Measurements from ENCODE around the gene HLA-E.
"Not testable (repeated sequence)": the region's sequence is repeated elsewhere in the genome, so short reads cannot be mapped to it uniquely, and the experiment has no call there.

HLA-E gene

DNA sequence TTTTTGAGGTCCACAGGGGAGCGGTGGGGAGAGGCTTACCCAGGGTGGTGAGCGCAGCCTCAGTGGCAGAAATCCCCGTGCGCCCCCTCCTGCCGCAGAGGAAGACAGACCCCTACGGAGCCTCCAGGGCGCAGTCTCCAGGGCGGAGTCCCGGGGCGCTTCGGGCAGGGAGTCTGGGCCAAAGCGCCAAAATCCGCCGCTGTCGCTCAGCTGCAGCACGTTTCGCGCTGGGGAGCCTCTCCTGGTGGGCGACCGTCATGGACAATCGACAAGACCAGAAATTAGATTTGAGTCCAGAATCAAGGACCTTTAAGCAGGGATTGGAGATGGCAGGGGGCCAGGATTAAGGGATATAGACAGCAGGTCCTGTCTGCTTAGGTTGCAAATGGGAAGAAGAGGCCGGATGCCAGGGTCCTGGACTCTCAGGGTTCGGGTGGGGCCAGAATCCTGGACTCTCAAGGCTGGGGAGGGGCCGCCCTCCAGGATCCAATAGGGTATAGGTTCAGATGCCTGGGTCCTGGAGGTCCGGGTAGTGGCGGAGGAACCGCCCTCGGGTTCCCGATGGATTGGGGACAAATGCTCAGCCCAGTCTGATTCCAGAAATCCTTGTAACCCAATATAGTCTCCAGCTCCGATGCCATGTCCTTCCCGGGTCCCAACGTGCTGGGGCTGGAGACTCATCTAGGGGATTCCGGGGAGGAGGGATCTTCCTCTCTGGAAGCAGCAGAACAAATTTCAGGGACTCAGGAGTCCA is 7.9 kb upstream of the HLA-E start:
- DNase-seq: no peak

DNA sequence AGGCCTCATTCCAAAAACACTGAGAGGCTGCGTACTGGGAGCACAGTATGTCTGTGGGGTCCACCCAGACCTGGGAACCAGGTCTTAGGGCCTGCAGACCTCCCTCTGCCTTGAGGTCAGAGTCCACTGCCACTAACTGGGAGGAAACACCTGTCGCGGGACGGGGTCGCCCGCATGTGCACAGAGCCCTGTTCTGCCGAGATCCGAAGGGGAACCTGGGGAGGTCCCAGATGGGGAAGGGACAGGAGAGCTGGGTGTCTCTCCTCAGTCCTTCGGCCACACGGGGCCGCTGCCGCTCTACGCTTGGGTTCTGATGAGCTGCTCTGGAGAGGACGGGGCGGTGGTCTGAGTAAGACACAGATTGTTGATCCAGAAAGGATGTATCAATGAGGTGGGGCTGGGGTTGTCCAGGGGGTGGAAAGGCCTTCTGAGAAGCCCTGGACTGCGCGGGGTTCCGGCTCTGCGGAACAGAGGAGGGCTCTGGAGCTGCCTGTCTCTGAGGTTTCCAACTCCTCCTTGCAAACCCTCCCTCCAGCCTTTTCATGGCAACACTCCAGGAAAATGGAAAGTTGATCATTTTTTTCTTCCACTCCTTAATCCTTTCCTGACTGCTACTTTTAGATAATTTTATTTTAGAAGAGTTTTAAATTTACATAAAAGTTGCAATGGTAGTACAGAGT is 7.2 kb upstream of the HLA-E start:
- not testable (repeated sequence) for DNase-seq

DNA sequence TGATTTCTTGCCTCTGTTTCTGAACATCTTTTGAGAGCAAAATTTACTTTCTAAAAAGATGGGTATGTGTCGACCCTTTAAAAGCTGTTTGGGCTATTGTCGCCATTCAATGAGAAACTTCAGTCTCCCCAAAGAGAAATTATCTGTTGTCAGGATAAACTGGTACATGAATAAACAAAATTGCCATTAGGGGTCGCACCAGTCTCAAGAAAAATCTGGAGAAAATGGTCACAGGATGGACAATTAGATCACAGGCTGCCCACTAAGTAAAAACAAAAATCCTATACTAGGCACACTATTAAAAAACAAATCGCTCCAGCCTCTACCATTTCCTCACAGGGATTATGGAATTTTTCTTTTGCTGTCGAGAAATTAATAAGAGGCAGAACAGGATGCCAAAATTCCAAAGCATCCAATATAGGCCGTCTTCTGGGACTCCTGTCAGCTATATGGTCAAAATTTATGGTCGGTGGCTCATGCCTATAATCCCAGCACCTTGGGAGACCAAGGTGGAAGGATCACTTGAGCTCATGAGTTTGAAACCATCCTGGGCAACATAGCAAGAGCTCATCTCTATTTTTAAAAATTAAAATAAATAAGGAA is 5.5 kb upstream of the HLA-E start:
- no peak for DNase-seq

DNA sequence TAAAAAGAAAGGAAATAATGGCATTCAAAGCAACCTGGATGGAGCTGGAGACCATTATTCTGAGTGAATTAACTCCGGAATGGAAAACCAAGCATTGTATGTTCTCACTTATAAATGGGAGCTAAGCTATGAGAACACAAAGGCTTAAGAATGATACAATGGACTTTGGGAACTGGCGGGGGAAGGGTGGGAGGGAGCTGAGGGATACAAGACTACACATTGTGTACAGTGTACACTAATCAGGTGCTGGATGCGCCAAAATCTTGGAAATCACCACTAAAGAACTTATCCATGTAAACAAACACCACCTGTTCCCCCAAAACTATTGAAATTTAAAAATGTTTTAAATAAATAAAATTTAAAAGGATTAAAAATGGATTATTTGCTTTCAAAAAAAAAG is 4.1 kb upstream of the HLA-E start:
- no peak for DNase-seq

DNA sequence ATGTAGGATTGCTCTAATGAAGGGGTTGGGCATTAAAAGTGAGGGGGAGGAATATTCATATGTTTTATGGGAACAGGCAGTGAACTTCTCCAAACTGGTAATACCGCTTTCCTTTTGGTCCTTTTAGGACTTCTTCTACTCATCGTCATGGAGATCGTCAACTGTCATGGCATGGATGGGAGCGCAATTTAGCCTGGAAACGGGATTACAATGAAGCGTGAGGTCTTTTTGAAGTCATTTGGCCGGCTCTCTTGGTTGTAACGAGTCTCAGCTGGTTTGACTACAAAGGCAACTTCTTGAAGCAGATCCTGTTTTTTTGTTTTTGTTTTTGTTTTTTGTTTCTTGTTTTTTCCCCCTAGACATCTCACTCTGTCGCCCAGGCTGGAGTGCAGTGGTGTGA is 1.4 kb upstream of the HLA-E start:
- no peak for DNase-seq

DNA sequence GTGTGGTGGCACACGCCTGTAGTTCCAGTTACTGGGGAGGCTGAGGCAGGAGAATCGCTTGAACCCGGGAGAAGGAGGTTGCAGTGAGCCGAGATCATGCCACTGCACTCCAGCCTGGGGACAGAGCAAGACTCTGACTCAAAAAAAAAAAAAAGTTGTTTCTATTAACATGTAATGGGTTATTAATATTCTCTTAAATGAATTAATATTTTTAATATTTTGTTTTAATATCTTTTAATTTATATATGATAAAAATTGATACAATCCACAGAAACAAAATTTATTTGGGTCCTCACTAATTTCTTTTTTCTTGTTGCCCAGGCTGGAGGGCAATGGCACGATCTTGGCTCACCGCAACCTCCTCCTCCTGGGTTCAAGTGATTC is 620 bp upstream of the HLA-E start:
- not testable (repeated sequence) for DNase-seq

DNA sequence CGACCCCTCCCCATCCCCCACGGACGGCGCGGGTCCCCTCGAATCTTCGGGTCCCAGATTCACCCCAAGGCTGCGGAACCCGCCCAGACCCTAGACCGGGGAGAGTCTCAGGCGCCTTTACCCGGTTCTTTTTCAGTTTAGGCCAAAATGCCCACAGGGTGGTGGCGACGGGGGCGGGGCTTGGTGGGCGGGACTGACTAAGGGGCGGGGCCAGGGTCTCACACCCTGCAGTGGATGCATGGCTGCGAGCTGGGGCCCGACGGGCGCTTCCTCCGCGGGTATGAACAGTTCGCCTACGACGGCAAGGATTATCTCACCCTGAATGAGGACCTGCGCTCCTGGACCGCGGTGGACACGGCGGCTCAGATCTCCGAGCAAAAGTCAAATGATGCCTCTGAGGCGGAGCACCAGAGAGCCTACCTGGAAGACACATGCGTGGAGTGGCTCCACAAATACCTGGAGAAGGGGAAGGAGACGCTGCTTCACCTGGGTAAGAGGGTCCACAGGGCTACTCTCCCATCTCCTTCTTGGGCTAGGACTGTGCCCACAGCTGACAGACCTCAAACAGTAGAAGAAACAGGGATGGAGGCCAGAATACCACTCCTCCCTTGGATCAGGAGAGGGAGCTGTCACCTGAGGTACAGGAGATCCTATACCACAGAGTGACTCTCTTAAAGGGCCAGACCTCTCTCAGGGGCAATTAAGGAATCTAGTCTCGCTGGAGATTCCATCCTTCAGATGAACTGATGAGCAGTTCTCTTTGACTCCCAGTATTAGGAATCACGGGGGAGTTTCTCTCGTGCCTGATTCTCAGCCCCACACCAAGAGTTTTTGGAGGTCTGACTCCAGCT is 942 bp downstream of the HLA-E start:
- no peak for DNase-seq

DNA sequence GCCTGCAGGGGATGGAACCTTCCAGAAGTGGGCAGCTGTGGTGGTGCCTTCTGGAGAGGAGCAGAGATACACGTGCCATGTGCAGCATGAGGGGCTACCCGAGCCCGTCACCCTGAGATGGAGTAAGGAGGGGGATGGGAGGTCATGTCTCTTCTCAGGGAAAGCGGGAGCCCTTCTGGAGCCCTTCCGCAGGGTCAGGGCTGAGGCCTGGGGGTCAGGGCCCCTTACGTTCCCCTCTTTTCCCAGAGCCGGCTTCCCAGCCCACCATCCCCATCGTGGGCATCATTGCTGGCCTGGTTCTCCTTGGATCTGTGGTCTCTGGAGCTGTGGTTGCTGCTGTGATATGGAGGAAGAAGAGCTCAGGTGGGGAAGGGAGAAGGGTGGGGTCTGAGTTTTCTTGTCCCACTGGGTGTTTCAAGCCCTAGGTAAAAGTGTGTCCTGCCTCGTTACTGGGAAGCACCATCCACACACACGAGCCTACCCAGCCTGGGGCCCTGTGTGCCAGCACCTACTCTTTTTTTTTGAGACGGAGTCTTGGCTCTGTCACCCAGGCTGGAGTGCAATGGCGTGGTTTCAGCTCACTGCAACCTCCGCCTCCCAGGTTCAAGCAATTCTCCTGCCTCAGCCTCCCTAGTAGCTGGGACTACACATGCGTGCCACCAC is 2.1 kb downstream of the HLA-E start:
- not testable (repeated sequence) for DNase-seq

DNA sequence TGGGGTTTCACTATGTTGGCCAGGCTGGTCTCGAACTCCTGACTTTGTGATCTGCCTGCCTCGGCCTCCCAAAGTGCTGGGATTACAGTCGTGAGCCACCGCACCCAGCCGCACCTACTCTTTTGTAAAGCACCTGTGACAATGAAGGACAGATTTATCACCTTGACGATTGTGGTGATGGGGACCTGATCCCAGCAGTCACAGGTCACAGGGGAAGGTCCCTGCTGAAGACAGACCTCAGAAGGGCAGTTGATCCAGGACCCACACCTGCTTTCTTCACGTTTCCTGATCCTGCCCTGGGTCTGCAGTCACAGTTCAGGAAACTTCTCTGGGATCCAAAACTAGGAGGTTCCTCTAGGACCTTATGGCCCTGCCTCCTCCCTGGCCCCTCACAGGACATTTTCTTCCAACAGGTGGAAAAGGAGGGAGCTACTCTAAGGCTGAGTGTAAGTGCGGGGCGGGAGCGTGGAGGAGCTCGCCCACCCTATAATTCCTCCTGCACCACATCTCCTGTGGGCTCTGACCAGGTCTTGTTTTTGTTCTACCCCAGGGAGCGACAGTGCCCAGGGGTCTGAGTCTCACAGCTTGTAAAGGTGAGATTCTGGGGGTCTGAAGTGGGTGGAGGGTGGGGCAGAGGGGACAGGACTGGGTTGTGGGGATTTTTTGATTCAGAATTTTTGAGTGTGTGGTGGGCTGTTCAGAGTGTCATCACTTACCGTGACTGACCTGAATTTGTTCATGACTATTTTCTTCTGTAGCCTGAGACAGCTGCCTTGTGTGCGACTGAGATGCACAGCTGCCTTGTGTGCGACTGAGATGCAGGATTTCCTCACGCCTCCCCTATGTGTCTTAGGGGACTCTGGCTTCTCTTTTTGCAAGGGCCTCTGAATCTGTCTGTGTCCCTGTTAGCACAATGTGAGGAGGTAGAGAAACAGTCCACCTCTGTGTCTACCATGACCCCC is 3.0 kb downstream of the HLA-E start:
- DNase-seq: no peak

DNA sequence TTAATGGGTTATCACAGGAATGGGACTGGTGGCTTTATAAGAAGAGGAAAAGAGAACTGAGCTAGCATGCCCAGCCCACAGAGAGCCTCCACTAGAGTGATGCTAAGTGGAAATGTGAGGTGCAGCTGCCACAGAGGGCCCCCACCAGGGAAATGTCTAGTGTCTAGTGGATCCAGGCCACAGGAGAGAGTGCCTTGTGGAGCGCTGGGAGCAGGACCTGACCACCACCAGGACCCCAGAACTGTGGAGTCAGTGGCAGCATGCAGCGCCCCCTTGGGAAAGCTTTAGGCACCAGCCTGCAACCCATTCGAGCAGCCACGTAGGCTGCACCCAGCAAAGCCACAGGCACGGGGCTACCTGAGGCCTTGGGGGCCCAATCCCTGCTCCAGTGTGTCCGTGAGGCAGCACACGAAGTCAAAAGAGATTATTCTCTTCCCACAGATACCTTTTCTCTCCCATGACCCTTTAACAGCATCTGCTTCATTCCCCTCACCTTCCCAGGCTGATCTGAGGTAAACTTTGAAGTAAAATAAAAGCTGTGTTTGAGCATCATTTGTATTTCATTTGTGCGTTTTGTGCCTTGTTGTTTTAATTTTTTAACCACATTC is 4.4 kb downstream of the HLA-E start:
- DNase-seq: no peak

DNA sequence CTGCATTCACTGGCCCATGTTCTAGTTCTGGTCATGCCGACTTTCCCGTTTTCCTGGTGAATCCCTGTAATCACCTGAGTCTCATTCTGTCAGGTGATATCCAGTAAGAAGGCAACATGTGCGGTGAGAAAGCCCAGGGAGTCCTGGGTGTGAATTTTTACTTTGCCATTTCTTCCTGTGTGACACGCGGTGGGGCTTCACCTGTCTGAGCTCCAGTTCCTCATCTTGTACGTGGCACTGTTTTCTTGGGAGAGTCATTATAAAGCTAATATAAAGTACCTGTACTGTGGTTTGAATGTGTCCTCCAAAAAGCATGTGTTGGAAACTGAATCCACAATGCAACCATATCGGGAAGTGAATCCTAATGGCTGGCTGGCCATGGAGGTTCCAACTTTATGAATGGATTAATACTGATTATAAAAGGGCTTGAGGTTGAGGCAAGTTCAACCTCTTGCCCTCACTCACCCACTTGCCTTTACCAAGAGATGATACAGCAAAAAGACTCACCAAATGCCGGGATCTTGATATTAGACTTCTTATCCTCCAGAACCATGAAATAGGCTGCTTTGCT is 5.1 kb downstream of the HLA-E start:
- no peak for DNase-seq

DNA sequence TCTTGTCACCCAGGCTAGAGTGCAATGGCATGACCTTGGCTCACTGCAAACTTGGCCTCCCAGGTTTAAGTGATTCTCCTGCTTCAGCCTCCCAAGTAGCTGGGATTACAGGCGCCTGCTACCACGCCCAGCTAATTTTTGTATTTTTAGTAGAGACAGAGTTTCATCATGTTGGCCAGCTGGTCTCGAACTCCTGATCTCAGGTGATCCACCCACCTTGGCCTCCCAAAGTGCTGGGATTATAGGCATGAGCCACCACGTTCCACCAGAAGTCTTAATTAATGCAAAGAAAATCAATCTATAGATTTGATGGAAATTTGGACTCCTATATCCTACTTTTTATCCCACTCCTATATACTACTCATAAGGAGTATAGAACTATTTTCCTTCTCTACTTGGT is 5.8 kb downstream of the HLA-E start:
- DNase-seq: not testable (repeated sequence)

DNA sequence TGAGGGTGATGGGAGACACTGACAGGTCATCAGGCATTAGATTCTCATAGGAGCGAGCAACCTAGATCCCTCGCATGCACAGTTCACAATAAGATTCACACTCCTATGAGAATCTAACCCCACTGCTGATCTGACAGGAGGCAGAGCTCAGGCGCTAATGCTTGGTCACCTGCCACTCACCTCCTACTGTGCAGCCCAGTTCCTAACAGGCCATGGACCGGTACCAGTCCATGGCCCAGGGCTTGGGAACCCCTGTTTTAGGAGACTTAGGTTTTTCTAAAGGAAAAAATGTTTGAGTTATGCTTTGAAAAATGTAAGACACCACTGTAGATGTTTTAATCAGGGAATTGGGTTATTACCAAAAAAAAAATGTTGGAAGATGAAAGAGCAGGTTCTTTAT is 6.7 kb downstream of the HLA-E start:
- no peak for DNase-seq

DNA sequence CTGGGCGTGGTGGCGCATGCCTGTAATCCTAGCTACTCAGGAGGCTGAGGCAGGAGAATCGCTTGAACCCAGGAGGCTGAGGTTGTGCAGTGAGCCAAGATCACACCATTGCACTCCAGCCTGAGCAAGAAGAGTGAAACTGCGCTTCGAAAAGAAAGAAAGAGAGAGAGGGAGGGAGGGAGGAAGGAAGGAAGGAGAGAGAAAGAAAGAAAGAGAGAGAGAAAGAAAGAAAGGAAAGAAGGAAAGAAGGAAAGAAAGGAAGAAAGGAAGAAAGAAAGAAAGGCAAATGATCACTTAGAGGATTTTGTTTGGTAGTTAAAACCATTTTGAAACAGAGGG is 7.9 kb downstream of the HLA-E start:
- not testable (repeated sequence) for DNase-seq

DNA sequence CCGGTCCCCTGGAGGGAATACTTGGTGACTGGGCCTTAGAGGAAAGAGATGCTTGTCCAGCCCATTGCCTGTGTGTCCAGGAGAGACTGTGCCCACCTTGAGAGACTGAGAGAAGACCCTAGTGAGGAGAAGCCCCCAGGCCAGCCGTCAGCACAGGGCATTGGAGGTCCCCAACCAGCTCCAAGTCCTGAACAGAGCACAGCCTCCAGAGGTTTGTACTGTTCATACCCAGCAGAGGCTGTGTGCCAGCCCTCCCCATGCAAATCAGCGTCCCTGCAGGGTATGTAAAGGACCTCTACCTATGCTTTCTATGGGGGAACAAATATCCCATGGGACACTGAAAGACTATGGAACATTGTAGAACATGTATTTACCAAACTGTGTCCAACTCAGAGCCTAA is 8.4 kb downstream of the HLA-E start:
- no peak for DNase-seq

DNA sequence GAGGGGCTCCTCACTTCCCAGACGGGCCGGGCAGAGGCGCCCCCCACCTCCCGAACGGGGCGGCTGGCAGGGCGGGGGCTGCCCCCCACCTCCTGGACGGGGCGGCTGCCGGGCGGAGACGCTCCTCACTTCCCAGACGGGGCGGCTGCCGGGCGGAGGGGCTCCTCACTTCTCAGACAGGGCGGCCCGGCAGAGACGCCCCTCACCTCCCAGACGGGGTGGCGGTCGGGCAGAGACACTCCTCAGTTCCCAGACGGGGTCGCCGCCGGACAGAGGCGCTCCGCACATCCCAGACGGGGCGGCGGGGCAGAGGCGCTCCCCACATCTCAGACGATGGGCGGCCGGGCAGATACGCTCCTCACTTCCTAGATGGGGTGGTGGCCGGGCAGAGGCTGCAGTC is 9.4 kb downstream of the HLA-E start:
- DNase-seq: not testable (repeated sequence)

DNA sequence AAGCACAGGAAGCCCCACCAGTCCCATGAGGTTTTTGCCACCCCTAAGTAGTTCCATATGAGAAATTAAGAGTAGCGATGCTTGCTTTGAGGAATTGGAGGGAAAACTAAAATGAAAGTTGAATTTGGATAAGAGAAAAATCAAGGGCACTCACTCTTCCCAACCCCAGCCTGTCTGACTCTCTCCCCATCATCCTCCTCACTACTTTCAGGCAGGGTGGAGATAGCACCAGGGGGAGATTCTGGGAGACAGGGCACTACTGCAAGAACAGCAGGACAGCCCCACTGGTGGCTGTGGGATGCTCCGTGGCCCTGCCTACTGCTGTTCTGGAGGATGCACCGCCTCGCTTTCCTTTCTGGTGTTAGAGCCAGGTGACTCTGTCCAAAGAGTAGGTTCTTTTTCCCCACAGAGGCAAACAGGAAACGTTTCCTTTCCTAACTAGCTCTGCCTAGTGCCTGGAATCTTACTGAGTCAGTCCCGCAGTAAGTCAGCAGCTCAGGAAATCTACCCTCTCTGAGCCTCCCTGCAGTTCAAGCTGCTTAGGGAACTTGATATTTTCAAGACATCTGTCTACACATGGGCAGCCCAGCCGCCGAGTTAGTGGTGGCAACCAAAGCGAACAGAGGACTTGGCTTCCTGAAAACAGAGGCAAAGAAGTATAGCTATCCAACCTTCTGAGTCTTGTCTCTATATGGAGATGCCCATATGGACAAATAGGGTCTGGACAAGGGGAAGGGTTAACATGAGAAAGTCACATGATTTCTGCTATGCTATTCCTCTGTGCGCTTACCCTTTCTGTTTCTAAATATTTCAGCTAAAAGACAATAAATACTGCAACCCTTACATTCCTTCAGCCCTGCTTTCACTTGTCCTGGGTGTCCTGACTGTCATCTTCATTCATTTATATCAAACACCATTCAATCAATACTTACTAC is 11.4 kb downstream of the HLA-E start:
- no peak for DNase-seq

DNA sequence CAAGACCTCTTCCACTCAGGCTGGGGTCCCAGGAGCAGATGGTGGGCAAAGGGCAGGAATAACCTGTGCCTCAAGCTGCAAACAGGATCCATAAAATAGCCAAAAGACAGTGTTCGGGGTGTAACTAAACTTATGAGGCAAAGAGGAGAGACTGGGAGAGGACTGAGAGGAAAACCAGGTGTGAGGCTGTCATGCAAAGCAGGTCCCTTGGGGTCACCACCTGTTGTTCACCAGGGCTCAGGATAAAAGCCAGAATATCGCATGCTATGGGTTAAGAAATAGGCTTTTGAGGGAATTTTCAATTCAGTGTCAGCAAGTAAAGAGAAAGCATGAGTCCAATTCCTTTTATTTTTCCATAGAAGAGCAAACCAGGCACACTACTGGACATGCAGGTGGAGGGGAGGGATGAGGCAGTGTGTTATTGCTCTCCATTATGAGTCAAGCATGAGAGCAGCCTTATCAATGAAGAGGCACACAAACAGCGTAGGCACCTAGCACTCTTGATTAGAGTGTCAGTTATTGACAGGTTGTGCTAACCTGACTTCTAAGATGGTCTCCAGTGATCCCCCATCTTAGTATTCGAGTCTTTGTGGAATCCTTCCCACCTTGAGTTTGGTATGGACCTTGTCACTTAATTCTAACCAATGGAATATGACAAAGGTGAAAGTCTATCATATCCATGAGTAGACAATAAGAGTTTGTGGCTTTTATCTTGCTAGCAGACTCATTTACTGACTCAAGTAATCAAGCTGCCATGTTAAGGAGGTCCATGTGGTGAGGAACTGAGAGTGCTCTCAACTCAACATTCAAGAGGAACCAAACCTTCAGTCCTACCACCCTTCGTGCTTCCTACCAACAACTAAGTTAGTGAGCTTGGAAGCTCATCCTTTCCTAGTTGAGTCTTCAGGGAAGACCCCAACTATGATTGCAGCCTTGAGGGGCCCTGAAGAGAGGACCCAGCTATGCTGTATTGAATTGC is 18.8 kb downstream of the HLA-E start:
- DNase-seq: no peak
